ENCODE data around the gene EHBP1L1.
A peak's percentile ranks its signal among the peaks of the same experiment; 100 is the strongest.
"Not testable (repeated sequence)": the region's sequence is repeated elsewhere in the genome, so short reads cannot be mapped to it uniquely, and the experiment has no call there.

The EHBP1L1 gene

DNA sequence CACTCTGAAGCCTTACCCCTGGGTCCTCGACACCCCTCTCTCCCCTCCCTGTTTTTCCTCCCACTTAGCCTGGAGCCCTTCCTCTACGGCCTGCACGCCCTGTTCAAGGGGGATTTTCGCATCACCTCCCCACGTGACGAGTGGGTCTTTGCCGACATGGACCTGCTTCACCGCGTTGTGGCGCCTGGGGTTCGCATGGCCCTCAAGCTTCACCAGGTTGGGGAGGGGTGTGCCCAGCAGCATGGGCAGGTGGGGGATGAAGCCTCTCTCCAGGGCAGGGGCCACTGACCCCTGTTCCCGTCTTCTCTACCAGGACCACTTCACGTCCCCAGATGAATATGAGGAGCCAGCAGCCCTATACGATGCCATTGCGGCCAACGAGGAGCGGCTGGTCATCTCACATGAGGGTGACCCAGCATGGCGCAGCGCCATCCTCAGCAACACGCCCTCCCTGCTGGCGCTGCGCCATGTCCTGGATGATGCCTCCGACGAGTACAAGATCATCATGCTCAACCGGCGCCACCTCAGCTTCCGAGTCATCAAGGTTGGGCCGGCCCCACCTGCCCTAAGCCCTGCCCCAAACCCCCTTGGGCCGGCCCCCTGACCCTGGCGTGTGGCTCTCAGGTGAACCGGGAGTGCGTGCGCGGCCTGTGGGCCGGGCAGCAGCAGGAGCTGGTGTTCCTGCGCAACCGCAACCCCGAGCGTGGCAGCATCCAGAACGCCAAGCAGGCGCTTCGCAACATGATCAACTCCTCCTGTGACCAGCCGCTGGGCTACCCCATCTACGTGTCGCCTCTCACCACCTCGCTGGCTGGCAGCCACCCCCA lies 59.3 kb downstream of the EHBP1L1 start (continued):
- no peak for TF ChIP-seq ZC3H10 (CRISPR knock-in tag; IDR thresholded peaks at IDR 0.05)
- TF ChIP-seq TOX (CRISPR knock-in tag; IDR thresholded peaks at IDR 0.05; ENCODE audit: borderline replicate concordance), result no peak

DNA sequence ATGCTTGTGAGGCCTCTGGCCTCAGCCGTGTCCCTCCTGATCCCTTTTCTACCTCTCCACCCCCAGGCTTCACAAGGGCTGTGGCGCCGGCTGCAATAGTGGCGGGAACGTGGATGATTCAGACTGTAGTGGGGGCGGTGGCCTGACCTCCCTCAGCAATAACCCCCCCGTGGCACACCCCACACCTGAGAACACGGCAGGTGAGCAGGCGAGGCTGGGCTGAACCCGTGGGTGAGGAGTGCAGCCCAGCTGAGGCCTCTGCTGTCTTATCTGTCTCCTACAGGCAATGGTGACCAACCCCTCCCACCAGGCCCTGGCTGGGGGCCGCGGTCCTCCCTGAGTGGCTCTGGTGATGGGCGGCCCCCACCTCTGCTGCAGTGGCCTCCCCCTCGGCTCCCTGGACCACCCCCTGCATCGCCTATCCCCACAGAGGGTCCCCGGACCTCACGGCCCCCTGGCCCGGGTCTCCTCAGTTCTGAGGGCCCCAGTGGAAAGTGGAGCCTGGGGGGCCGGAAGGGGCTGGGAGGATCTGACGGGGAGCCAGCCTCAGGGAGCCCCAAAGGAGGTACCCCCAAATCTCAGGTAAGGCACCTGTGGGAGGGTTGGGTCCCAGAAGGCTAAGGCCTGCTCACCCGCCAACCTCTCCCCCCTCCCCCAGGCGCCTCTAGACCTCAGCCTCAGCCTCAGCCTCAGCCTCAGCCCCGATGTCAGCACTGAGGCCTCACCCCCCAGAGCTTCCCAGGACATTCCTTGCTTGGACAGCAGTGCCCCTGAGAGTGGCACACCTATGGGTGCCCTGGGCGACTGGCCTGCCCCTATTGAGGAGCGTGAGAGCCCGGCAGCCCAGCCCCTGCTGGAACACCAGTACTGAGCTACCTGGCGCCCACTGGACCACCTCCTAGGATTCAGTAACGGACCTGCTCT lies 60.5 kb downstream of the EHBP1L1 start:
- TF ChIP-seq PPARA (CRISPR knock-in tag; IDR thresholded peaks at IDR 0.05; ENCODE audit: borderline replicate concordance) (no peak), ZC3H10 (CRISPR knock-in tag; IDR thresholded peaks at IDR 0.05) (no peak), ZNF565 (CRISPR knock-in tag; conservative IDR thresholded peaks at IDR 0.05; ENCODE audit: low read depth) (no peak), ISL1 (CRISPR knock-in tag; IDR thresholded peaks at IDR 0.05) (no peak), ARNTL (CRISPR knock-in tag; IDR thresholded peaks at IDR 0.05; ENCODE audit: borderline replicate concordance, low read depth) (no peak), TCF4 (CRISPR knock-in tag; IDR thresholded peaks at IDR 0.05; ENCODE audit: borderline replicate concordance) (no peak)
- TF ChIP-seq, protein P1, sequence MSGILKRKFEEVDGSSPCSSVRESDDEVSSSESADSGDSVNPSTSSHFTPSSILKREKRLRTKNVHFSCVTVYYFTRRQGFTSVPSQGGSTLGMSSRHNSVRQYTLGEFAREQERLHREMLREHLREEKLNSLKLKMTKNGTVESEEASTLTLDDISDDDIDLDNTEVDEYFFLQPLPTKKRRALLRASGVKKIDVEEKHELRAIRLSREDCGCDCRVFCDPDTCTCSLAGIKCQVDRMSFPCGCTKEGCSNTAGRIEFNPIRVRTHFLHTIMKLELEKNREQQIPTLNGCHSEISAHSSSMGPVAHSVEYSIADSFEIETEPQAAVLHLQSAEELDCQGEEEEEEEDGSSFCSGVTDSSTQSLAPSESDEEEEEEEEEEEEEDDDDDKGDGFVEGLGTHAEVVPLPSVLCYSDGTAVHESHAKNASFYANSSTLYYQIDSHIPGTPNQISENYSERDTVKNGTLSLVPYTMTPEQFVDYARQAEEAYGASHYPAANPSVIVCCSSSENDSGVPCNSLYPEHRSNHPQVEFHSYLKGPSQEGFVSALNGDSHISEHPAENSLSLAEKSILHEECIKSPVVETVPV (CRISPR knock-in tag; IDR thresholded peaks at IDR 0.05), result no peak
- TF ChIP-seq, protein P2, sequence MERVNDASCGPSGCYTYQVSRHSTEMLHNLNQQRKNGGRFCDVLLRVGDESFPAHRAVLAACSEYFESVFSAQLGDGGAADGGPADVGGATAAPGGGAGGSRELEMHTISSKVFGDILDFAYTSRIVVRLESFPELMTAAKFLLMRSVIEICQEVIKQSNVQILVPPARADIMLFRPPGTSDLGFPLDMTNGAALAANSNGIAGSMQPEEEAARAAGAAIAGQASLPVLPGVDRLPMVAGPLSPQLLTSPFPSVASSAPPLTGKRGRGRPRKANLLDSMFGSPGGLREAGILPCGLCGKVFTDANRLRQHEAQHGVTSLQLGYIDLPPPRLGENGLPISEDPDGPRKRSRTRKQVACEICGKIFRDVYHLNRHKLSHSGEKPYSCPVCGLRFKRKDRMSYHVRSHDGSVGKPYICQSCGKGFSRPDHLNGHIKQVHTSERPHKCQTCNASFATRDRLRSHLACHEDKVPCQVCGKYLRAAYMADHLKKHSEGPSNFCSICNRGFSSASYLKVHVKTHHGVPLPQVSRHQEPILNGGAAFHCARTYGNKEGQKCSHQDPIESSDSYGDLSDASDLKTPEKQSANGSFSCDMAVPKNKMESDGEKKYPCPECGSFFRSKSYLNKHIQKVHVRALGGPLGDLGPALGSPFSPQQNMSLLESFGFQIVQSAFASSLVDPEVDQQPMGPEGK (CRISPR knock-in tag; IDR thresholded peaks at IDR 0.05; ENCODE audit: borderline replicate concordance), result no peak
- ATAC-seq, result no peak

DNA sequence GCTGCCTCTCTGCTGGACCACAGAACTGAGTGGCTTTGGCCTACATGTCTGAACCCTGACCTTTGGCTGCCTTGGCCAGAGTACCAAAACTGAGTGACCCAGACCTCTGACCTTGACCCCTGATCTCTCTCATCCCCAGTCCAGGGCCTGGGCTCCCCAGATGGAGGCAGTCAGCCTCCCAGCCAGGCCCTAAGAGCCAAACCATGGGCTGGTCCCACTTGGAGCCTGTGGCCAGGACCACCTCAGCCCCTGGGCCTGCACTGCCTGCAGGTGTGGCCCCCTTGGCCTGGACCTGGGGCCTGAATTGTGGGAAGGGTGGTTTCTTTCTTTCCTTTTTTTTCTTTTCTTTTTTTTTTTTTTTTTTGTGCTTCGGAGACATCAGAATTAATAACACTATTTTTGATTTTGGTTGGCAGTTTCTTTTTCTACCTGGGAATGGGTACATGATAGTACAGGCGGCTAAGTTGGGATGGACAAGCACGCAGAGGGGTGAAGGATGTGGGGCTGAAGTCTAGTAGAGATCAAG lies 61.2 kb downstream of the EHBP1L1 start:
- TF ChIP-seq TCF4 (CRISPR knock-in tag; IDR thresholded peaks at IDR 0.05; ENCODE audit: borderline replicate concordance), result no peak
- no peak for ATAC-seq

DNA sequence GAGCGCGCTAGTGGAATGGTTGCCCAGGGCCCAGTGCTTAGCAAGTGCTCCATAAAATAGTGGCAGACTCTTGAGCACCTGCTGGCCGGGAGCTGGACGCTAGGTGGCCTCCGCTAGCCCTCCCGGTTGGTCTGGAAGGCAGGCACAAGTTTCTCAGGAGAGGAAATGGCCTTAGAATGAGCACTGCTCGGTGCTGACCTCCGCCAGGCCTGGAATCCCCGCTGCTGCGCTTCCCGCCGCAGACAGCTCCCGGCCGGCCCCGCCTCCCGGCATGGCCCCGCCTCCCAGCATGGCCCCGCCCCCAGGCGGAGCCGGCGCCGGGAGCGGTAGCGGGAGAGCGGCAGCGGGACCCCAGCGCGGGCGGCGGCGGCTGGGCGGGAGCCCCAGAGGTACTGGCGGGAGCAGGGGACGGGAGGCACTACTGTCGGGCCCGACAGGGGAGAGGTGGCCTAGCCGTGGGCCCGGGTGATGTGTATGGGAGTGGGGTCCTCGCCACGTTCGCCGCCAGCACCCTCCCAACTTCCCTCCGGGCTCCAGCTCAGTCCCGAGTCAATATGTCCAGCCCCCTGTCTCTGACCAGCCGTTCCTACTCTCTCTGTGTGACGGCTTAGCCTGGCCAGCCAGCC lies 62.1 kb downstream of the EHBP1L1 start, which contains the start of gene SIPA1:
SIPA1 (plus strand) TSS at position 308 of the 626 bp plus-strand sequence. CDS start 2,821 bp downstream, outside the sequence.
- TF ChIP-seq CSDC2 (CRISPR knock-in tag; IDR thresholded peaks at IDR 0.05) (no peak), TOX (CRISPR knock-in tag; IDR thresholded peaks at IDR 0.05; ENCODE audit: borderline replicate concordance) (no peak), ZNF8 (CRISPR knock-in tag; IDR thresholded peaks at IDR 0.05) (no peak), TCF4 (CRISPR knock-in tag; IDR thresholded peaks at IDR 0.05; ENCODE audit: borderline replicate concordance) (no peak), ISL1 (CRISPR knock-in tag; IDR thresholded peaks at IDR 0.05) (no peak), OSR1 (CRISPR knock-in tag; IDR thresholded peaks at IDR 0.05) (no peak), ZC3H10 (CRISPR knock-in tag; IDR thresholded peaks at IDR 0.05) (no peak), SNAI2 (CRISPR knock-in tag; IDR thresholded peaks at IDR 0.05) (no peak), BACH2 (CRISPR knock-in tag; IDR thresholded peaks at IDR 0.05; ENCODE audit: borderline replicate concordance) (no peak), ZNF565 (CRISPR knock-in tag; conservative IDR thresholded peaks at IDR 0.05; ENCODE audit: low read depth) (no peak), PPARA (CRISPR knock-in tag; IDR thresholded peaks at IDR 0.05; ENCODE audit: borderline replicate concordance) (no peak)
- TF ChIP-seq, protein P3, sequence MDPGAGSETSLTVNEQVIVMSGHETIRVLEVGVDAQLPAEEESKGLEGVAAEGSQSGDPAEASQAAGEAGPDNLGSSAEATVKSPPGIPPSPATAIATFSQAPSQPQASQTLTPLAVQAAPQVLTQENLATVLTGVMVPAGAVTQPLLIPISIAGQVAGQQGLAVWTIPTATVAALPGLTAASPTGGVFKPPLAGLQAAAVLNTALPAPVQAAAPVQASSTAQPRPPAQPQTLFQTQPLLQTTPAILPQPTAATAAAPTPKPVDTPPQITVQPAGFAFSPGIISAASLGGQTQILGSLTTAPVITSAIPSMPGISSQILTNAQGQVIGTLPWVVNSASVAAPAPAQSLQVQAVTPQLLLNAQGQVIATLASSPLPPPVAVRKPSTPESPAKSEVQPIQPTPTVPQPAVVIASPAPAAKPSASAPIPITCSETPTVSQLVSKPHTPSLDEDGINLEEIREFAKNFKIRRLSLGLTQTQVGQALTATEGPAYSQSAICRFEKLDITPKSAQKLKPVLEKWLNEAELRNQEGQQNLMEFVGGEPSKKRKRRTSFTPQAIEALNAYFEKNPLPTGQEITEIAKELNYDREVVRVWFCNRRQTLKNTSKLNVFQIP (CRISPR knock-in tag; IDR thresholded peaks at IDR 0.05; ENCODE audit: borderline replicate concordance, low read depth), result no peak
- TF ChIP-seq, protein P4, sequence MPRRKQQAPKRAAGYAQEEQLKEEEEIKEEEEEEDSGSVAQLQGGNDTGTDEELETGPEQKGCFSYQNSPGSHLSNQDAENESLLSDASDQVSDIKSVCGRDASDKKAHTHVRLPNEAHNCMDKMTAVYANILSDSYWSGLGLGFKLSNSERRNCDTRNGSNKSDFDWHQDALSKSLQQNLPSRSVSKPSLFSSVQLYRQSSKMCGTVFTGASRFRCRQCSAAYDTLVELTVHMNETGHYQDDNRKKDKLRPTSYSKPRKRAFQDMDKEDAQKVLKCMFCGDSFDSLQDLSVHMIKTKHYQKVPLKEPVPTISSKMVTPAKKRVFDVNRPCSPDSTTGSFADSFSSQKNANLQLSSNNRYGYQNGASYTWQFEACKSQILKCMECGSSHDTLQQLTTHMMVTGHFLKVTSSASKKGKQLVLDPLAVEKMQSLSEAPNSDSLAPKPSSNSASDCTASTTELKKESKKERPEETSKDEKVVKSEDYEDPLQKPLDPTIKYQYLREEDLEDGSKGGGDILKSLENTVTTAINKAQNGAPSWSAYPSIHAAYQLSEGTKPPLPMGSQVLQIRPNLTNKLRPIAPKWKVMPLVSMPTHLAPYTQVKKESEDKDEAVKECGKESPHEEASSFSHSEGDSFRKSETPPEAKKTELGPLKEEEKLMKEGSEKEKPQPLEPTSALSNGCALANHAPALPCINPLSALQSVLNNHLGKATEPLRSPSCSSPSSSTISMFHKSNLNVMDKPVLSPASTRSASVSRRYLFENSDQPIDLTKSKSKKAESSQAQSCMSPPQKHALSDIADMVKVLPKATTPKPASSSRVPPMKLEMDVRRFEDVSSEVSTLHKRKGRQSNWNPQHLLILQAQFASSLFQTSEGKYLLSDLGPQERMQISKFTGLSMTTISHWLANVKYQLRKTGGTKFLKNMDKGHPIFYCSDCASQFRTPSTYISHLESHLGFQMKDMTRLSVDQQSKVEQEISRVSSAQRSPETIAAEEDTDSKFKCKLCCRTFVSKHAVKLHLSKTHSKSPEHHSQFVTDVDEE (CRISPR knock-in tag; IDR thresholded peaks at IDR 0.05), result no peak
- TF ChIP-seq, protein P5, sequence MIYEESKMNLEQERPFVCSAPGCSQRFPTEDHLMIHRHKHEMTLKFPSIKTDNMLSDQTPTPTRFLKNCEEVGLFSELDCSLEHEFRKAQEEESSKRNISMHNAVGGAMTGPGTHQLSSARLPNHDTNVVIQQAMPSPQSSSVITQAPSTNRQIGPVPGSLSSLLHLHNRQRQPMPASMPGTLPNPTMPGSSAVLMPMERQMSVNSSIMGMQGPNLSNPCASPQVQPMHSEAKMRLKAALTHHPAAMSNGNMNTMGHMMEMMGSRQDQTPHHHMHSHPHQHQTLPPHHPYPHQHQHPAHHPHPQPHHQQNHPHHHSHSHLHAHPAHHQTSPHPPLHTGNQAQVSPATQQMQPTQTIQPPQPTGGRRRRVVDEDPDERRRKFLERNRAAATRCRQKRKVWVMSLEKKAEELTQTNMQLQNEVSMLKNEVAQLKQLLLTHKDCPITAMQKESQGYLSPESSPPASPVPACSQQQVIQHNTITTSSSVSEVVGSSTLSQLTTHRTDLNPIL (CRISPR knock-in tag; IDR thresholded peaks at IDR 0.05; ENCODE audit: low read depth), result no peak
- ATAC-seq, result peak; percentile 90

DNA sequence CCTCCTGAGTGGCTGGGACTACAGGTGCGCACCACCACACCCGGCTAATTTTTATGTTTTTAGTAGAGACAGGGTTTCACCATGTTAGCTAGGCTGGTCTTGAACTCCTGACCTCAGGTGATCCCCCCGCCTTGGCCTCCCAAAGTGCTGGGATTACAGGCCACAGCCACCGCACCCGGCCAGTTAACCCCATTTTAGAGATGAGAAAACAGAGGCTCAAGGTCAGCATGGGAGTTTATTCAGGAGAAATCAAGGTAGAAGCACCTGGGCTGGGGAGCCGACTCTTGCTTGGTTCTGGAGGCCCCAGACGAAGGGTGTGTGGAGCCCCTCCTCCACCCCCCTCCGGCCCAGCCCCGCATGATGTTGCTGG lies 63.4 kb downstream of the EHBP1L1 start:
- not testable (repeated sequence) for ATAC-seq
